HEK293 (cell line): Measurements from ENCODE around the gene ARL2BP.

ENCODE experiments used
- CTCF ChIA-PET: fragments of 350-600 bp; formaldehyde crosslinking; extraction: SDS; loops from one replicate; lab custom pipeline; 2021; ENCODE audit warnings: antibody characterized with exemption; lab: Yijun Ruan, JAX
- POLR2A ChIA-PET: fragments of 300-600 bp; formaldehyde crosslinking; extraction: SDS; loops from one replicate; lab custom pipeline; 2020; ENCODE audit warnings: antibody characterized with exemption, inconsistent platforms; lab: Yijun Ruan, JAX
- H3K27ac ChIP-seq: fragments of 200-500 bp; sonication (Bioruptor generic); 2 replicates; pipeline ENCODE4 v1.5.1; 2014; ENCODE audit warnings: low read depth, low read length, control low read depth, inconsistent platforms; ENCODE audit errors: extremely low read depth
- H3K36me3 ChIP-seq, 2 experiments: fragments of 200-500 bp in 1 of 2; sonication (Bioruptor generic) in 1 of 2; 1 replicate in 1 of 2; 2 replicates in 1 of 2; pipeline ENCODE4 v1.5.1; 2014 to 2017; ENCODE audit warnings: inconsistent platforms in 2 of 2, low read length in 2 of 2; ENCODE audit not compliant: control insufficient read depth in 2 of 2, insufficient read depth in 1 of 2
- H3K4me1 ChIP-seq: fragments of 200-500 bp; sonication (Bioruptor generic); 2 replicates; pipeline ENCODE4 v1.5.1; 2014; ENCODE audit warnings: mild to moderate bottlenecking, low read length, inconsistent platforms; ENCODE audit not compliant: control insufficient read depth, insufficient read depth
- H3K4me3 ChIP-seq: 2 replicates; pipeline ENCODE4 v1.5.1; 2011; ENCODE audit warnings: low read depth, mild to moderate bottlenecking, control low read depth, low read length, moderate library complexity
- H3K9me3 ChIP-seq: fragments of 200-500 bp; sonication (Bioruptor generic); 2 replicates; pipeline ENCODE4 v1.5.1; 2014; ENCODE audit warnings: low read depth, low read length, inconsistent platforms; ENCODE audit not compliant: control insufficient read depth, insufficient read depth
- BCL11B ChIP-seq: fragments of 450-650 bp; formaldehyde crosslinking; IDR thresholded peaks from 2 replicates; pipeline ENCODE4 v1.5.1; 2016; ENCODE audit warnings: low read depth, missing biosample characterization, missing genetic modification characterization
- KLF1 ChIP-seq: fragments of 450-650 bp; formaldehyde crosslinking; IDR thresholded peaks from 2 replicates; pipeline ENCODE4 v1.5.1; 2016; ENCODE audit warnings: missing biosample characterization, missing genetic modification characterization
- KLF16 ChIP-seq: fragments of 450-650 bp; formaldehyde crosslinking; IDR thresholded peaks from 2 replicates; pipeline ENCODE4 v1.5.1; 2017; ENCODE audit warnings: missing biosample characterization, missing genetic modification characterization
- MEIS1 ChIP-seq: sonication (generic); formaldehyde crosslinking; IDR thresholded peaks from 2 replicates; pipeline ENCODE4 v1.8.1; 2022; ENCODE audit warnings: missing genetic modification reagents, mild to moderate bottlenecking, borderline replicate concordance
- ZNF202 ChIP-seq: fragments of 450-650 bp; formaldehyde crosslinking; IDR thresholded peaks from 2 replicates; pipeline ENCODE4 v1.5.1; 2016; ENCODE audit warnings: missing biosample characterization, missing genetic modification characterization, borderline replicate concordance
- ZNF311 ChIP-seq: fragments of 450-650 bp; formaldehyde crosslinking; IDR thresholded peaks from 2 replicates; pipeline ENCODE4 v1.5.1; 2017; ENCODE audit warnings: missing biosample characterization, missing genetic modification characterization, borderline replicate concordance
- ZNF510 ChIP-seq: fragments of 450-650 bp; formaldehyde crosslinking; IDR thresholded peaks from 2 replicates; pipeline ENCODE4 v1.5.1; 2018; ENCODE audit warnings: mild to moderate bottlenecking, missing genetic modification characterization, missing biosample characterization; ENCODE audit not compliant: insufficient replicate concordance
- ZNF626 ChIP-seq: fragments of 450-650 bp; sonication (Bioruptor Pico); formaldehyde crosslinking; IDR thresholded peaks from 2 replicates; pipeline ENCODE4 v1.5.1; 2018; ENCODE audit warnings: missing biosample characterization, missing genetic modification characterization, inconsistent platforms
- ZNF701 ChIP-seq: fragments of 450-650 bp; formaldehyde crosslinking; IDR thresholded peaks from 2 replicates; pipeline ENCODE4 v1.5.1; 2016; ENCODE audit warnings: missing biosample characterization, missing genetic modification characterization
- TF ChIP-seq, protein P1 (sequence below): fragments of 450-650 bp; formaldehyde crosslinking; optimal IDR thresholded peaks from 2 replicates; pipeline ENCODE3; 2016; ENCODE audit warnings: missing biosample characterization, mild to moderate bottlenecking, missing genetic modification characterization
- TF ChIP-seq, protein P2 (sequence below): fragments of 450-650 bp; formaldehyde crosslinking; IDR thresholded peaks from 2 replicates; pipeline ENCODE4 v1.5.1; 2016; ENCODE audit warnings: missing biosample characterization, missing genetic modification characterization
- TF ChIP-seq, protein P3 (sequence below): fragments of 450-650 bp; formaldehyde crosslinking; IDR thresholded peaks from 2 replicates; pipeline ENCODE4 v1.5.1; 2016; ENCODE audit warnings: missing biosample characterization, missing genetic modification characterization
- TF ChIP-seq, protein P4 (sequence below): fragments of 450-650 bp; formaldehyde crosslinking; IDR thresholded peaks from 2 replicates; pipeline ENCODE4 v1.5.1; 2017; ENCODE audit warnings: missing biosample characterization, missing genetic modification characterization

The ARL2BP gene

DNA sequence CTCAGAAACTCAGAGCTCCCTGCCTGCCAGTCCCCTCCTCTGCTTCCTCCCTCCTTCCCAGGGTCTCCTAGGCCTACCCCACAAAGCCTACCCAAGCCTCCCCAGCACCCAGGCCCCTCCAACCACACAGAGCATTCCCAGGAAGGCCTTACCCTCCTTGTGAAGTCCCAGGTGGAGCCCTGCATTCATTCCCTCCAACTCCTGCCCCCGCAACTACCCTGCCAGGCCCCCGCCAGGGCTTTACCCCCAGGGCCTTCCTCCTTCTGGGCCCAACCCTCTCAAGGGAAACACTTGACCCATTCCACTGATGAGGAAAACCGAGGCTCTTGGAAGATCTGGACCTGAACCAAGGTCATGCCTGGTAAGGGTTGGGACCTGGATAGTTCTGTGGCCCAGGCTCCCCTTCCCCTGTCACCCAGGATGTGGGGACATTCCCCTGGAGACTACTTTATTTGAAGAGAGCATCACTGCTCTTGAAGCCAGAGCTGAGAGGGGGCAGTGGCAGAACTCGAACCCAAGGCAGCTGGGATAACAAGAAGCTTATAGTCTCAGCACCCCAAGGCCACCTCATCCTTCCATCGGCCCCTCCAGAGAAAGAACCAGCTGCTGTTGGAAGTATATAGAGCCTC, 26.9 kb downstream of the ARL2BP start:
- Histone ChIP-seq H3K36me3 (no peaks in the 10 kb centered on the region), H3K4me1 (no peaks in the 10 kb centered on the region), H3K27ac (no peak overlapping the region), H3K9me3 (no peaks in the 10 kb centered on the region), H3K4me3 (no peak overlapping the region)
- TF ChIP-seq, protein P1, sequence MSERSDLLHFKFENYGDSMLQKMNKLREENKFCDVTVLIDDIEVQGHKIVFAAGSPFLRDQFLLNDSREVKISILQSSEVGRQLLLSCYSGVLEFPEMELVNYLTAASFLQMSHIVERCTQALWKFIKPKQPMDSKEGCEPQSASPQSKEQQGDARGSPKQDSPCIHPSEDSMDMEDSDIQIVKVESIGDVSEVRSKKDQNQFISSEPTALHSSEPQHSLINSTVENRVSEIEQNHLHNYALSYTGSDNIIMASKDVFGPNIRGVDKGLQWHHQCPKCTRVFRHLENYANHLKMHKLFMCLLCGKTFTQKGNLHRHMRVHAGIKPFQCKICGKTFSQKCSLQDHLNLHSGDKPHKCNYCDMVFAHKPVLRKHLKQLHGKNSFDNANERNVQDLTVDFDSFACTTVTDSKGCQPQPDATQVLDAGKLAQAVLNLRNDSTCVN (tag by site-specific recombination): no peak
- TF ChIP-seq, protein P2, sequence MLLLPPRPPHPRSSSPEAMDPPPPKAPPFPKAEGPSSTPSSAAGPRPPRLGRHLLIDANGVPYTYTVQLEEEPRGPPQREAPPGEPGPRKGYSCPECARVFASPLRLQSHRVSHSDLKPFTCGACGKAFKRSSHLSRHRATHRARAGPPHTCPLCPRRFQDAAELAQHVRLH (tag by site-specific recombination): 0 out of 2 replicates have a peak, but pooled peaks have one; percentile 33
- CTCF ChIA-PET: no interaction called here
- POLR2A ChIA-PET: no interaction called here

DNA sequence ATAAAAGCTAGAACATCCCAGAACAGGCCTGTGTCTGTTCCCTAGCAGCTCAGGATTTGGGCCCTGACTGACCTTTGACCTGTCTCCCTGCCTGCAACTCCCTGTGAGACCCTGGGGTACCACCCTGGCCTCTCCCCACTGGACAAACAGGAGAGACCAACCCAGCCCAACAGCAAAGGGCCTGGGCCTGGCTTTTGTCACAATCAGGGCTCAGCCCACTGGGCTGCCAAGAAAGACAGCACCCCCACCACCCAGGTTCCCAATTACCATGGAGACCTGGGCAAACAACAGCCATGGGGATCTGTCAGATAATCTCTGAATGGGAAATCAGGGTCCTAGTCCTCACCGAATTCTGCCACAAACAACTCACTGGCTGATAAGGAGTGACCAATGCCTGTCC, 28.3 kb downstream of the ARL2BP start:
- no peak overlapping the region for H3K27ac ChIP-seq

DNA sequence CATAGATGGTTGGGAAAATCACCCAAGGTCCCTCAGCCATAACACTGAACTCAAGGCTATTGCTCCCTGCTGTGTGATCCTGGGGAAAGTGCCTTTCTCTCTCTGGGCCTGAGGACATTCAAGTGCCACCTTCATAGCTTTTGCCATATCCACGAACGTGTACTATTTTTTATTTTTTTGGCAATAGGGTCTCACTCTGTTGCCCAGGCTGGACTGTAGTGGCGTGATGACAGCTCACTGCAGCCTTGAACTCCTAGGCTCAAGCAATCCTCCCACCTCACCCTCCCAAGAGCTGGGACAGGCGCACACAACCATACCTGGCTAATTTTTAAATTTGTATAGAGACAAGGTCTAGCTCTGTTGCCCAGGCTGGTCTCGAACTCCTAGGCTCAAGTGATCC, 28.8 kb downstream of the ARL2BP start:
- CTCF ChIA-PET: interaction anchor here (0.5 kb wide), 1 partner anchor 70 kb away, joined by 3 read pairs; no protein-coding TSS in a partner anchor
- Histone ChIP-seq H3K4me3 (no peak overlapping the region), H3K36me3 (no peaks in the 10 kb centered on the region), H3K27ac (no peak overlapping the region), H3K9me3 (no peaks in the 10 kb centered on the region), H3K4me1 (no peaks in the 10 kb centered on the region)
- no peak for TF ChIP-seq BCL11B (tag by site-specific recombination)
- TF ChIP-seq, protein P3, sequence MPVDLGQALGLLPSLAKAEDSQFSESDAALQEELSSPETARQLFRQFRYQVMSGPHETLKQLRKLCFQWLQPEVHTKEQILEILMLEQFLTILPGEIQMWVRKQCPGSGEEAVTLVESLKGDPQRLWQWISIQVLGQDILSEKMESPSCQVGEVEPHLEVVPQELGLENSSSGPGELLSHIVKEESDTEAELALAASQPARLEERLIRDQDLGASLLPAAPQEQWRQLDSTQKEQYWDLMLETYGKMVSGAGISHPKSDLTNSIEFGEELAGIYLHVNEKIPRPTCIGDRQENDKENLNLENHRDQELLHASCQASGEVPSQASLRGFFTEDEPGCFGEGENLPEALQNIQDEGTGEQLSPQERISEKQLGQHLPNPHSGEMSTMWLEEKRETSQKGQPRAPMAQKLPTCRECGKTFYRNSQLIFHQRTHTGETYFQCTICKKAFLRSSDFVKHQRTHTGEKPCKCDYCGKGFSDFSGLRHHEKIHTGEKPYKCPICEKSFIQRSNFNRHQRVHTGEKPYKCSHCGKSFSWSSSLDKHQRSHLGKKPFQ (tag by site-specific recombination): no peak
- no peak for TF ChIP-seq ZNF626 (tag by site-specific recombination)
- TF ChIP-seq MEIS1 (CRISPR knock-in tag): no peak
- no peak for TF ChIP-seq ZNF202 (tag by site-specific recombination)
- TF ChIP-seq ZNF701 (tag by site-specific recombination): no peak
- no peak for TF ChIP-seq ZNF510 (tag by site-specific recombination)
- POLR2A ChIA-PET: no interaction called here

More for the DNA sequence above, 28.3 kb downstream of the ARL2BP start:
- POLR2A ChIA-PET: no interaction called here
- TF ChIP-seq, protein P4, sequence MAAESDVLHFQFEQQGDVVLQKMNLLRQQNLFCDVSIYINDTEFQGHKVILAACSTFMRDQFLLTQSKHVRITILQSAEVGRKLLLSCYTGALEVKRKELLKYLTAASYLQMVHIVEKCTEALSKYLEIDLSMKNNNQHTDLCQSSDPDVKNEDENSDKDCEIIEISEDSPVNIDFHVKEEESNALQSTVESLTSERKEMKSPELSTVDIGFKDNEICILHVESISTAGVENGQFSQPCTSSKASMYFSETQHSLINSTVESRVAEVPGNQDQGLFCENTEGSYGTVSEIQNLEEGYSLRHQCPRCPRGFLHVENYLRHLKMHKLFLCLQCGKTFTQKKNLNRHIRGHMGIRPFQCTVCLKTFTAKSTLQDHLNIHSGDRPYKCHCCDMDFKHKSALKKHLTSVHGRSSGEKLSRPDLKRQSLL (tag by site-specific recombination): no peak
- TF ChIP-seq KLF1 (tag by site-specific recombination): peak; percentile 83
- no peak for TF ChIP-seq ZNF311 (tag by site-specific recombination)
- no peak for TF ChIP-seq KLF16 (tag by site-specific recombination)
- TF ChIP-seq, all 188 proteins: peak for 1
- CTCF ChIA-PET: interaction anchor here (0.5 kb wide), 1 partner anchor 69 kb away, joined by 3 read pairs; no protein-coding TSS in a partner anchor
- Histone ChIP-seq H3K36me3 (no peaks in the 10 kb centered on the region), H3K9me3 (no peaks in the 10 kb centered on the region), H3K4me1 (no peaks in the 10 kb centered on the region), H3K4me3 (no peak overlapping the region)
